GM12878 (cell line): ENCODE data around the gene CCDC85B. TPM values are rescaled to one million over a fixed set of nuclear protein-coding genes. Genes with fewer than 3 reads are reported as not detected.

Experiments used
- ASH2L ChIP-seq: fragments of 300-600, 200-600 bp; sonication (generic); IDR thresholded peaks from 2 replicates; pipeline ENCODE4 v1.6.1; 2017; ENCODE audit warnings: low read depth, mild to moderate bottlenecking, borderline replicate concordance
- BMI1 ChIP-seq: fragments of 450-650 bp; IDR thresholded peaks from 2 replicates; pipeline ENCODE4 v1.6.1; 2016; ENCODE audit warnings: mild to moderate bottlenecking, moderate library complexity, borderline replicate concordance
- CBX5 ChIP-seq: sonication (generic); IDR thresholded peaks from 2 replicates; pipeline ENCODE4 v1.6.1; 2016; ENCODE audit warnings: low read depth, moderate library complexity, mild to moderate bottlenecking, inconsistent platforms
- EP300 ChIP-seq, 2 experiments: fragments of 150-350 bp in 1 of 2; IDR thresholded peaks; 2 replicates each; pipeline ENCODE4 v1.6.1; 2011 to 2012; ENCODE audit warnings: low read depth in 2 of 2, low read length in 2 of 2, borderline replicate concordance in 1 of 2, improper control_type of control experiment in 1 of 2, inconsistent platforms in 1 of 2; ENCODE audit not compliant: control insufficient read depth in 1 of 2
- FOXK2 ChIP-seq: fragments of 450-650 bp; IDR thresholded peaks from 2 replicates; pipeline ENCODE4 v1.6.1; 2017; ENCODE audit warnings: mild to moderate bottlenecking, moderate library complexity
- HCFC1 ChIP-seq: fragments of 150-350 bp; IDR thresholded peaks from 2 replicates; pipeline ENCODE4 v1.6.1; 2014; ENCODE audit warnings: low read length
- IKZF1 ChIP-seq: fragments of 450-650 bp; conservative IDR thresholded peaks from 2 replicates; pipeline ENCODE4 v1.6.1; 2017; ENCODE audit warnings: antibody characterized with exemption, mild to moderate bottlenecking
- NFXL1 ChIP-seq: fragments of 450-650 bp; IDR thresholded peaks from 2 replicates; pipeline ENCODE4 v1.6.1; 2017; ENCODE audit warnings: antibody characterized with exemption, mild to moderate bottlenecking, borderline replicate concordance
- PAX8 ChIP-seq: fragments of 450-650 bp; IDR thresholded peaks from 2 replicates; pipeline ENCODE4 v1.6.1; 2017; ENCODE audit warnings: mild to moderate bottlenecking, moderate library complexity
- POU2F2 ChIP-seq: IDR thresholded peaks from 3 replicates; pipeline ENCODE4 v1.6.1; 2011; ENCODE audit warnings: low read depth, mild to moderate bottlenecking, low read length, borderline replicate concordance
- SMAD5 ChIP-seq: IDR thresholded peaks from 2 replicates; pipeline ENCODE4 v1.6.1; 2016; ENCODE audit warnings: antibody characterized with exemption, low read depth
- SPI1 ChIP-seq: IDR thresholded peaks from 2 replicates; pipeline ENCODE4 v1.6.1; 2011; ENCODE audit warnings: low read depth, mild to moderate bottlenecking, low read length, moderate library complexity, borderline replicate concordance; ENCODE audit not compliant: insufficient read depth
- STAT3 ChIP-seq: IDR thresholded peaks from 2 replicates; pipeline ENCODE4 v1.6.1; 2011; ENCODE audit warnings: low read depth, low read length, improper control_type of control experiment
- WRNIP1 ChIP-seq: IDR thresholded peaks from 2 replicates; pipeline ENCODE4 v1.6.1; 2011; ENCODE audit warnings: low read depth, low read length, improper control_type of control experiment, borderline replicate concordance
- YBX1 ChIP-seq: fragments of 450-650 bp; IDR thresholded peaks from 2 replicates; pipeline ENCODE4 v1.6.1; 2016; ENCODE audit warnings: antibody characterized with exemption
- ZNF217 ChIP-seq: fragments of 450-650 bp; IDR thresholded peaks from 2 replicates; pipeline ENCODE4 v1.6.1; 2017; ENCODE audit warnings: antibody characterized with exemption, mild to moderate bottlenecking
- polyA plus RNA-seq, 11 experiments: library from polyadenylated mRNA; depleted of rRNA in 4 of 11; unstranded in 6 of 11; stranded (reverse) in 5 of 11; fragments of >200 nt; fragmentation: Nextera tagmentation in 4 of 11; fragmentation: Illumina TruSeq in 1 of 11; extraction: Ambion mirVana in 4 of 11; extraction: Trizol in 1 of 11; gene quantifications; 1 replicate in 1 of 11; 2 replicates in 10 of 11; pipeline versions ENCODE4 v1.2.1 to v1.2.3, GENCODE V29; 2011 to 2016; ENCODE audit warnings: inconsistent platforms in 2 of 11, missing spikeins in 2 of 11, low read depth in 1 of 11
- total RNA-seq, 4 experiments: library from RNA; depleted of rRNA in 3 of 4; stranded (reverse); fragments of >200 nt in 3 of 4; fragmentation: Illumina TruSeq in 1 of 4; extraction: Trizol in 1 of 4; gene quantifications; 2 replicates each; pipeline versions ENCODE4 v1.2.1 to v1.2.3, GENCODE V29; 2013 to 2021
- TF ChIP-seq, protein P1 (sequence below): fragments of 450-650 bp; IDR thresholded peaks from 2 replicates; pipeline ENCODE4 v1.6.1; 2017; ENCODE audit warnings: antibody characterized with exemption, mild to moderate bottlenecking, moderate library complexity
- TF ChIP-seq, protein P2 (sequence below): fragments of 450-650 bp; IDR thresholded peaks from 2 replicates; pipeline ENCODE4 v1.6.1; 2017; ENCODE audit warnings: mild to moderate bottlenecking, low read depth, inconsistent platforms; ENCODE audit not compliant: poor library complexity, severe bottlenecking
- TF ChIP-seq, protein P3 (sequence below): fragments of 450-650 bp; IDR thresholded peaks from 2 replicates; pipeline ENCODE4 v1.6.1; 2018; ENCODE audit warnings: mild to moderate bottlenecking, low read depth, moderate library complexity; ENCODE audit not compliant: partially characterized antibody
- TF ChIP-seq, protein P4 (sequence below): fragments of 450-650 bp; IDR thresholded peaks from 2 replicates; pipeline ENCODE4 v1.6.1; 2016; ENCODE audit warnings: mild to moderate bottlenecking

CCDC85B gene
- total and polyA plus RNA-seq, 10 of the 15 experiments (the other 5 are each of a cell fraction or from before 2014, with no cell fraction given) = 0.32 to 114 (median 49.5) TPM

DNA sequence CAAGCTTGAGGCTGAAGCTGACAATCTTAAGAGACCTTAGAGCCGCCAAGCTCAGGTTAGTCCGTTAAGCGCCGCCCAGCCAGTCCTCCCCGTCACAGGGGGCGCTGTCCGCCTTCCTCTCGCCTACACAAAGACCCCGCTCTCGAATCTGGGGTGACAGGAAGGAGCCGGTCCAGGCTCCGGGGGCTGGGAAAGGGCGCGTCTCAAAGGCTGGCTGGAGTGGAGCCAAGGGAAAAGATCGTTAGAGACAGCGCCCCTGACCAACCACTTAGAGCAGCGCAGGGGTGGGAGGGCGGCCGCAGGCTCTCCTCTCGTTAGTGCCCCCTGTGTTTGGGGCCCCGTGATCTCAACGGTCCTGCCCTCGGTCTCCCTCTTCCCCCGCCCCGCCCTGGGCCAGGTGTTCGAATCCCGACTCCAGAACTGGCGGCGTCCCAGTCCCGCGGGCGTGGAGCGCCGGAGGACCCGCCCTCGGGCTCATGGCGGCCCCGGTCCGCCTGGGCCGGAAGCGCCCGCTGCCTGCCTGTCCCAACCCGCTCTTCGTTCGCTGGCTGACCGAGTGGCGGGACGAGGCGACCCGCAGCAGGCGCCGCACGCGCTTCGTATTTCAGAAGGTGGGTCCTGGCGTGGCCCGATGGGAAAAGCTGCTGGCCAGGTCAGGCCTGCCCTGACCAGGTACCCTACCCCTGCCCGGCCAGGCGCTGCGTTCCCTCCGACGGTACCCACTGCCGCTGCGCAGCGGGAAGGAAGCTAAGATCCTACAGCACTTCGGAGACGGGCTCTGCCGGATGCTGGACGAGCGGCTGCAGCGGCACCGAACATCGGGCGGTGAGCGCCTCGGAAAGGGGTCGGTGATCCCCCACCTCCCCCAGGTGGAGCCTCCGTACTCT is 30.0 kb upstream of the CCDC85B start, which contains the start of gene MUS81 (continued):
- TF ChIP-seq PAX8 = no peak
- TF ChIP-seq HCFC1 = peak; percentile 64
- TF ChIP-seq ASH2L = no peak
- no peak for TF ChIP-seq NFXL1
- TF ChIP-seq, protein P1, sequence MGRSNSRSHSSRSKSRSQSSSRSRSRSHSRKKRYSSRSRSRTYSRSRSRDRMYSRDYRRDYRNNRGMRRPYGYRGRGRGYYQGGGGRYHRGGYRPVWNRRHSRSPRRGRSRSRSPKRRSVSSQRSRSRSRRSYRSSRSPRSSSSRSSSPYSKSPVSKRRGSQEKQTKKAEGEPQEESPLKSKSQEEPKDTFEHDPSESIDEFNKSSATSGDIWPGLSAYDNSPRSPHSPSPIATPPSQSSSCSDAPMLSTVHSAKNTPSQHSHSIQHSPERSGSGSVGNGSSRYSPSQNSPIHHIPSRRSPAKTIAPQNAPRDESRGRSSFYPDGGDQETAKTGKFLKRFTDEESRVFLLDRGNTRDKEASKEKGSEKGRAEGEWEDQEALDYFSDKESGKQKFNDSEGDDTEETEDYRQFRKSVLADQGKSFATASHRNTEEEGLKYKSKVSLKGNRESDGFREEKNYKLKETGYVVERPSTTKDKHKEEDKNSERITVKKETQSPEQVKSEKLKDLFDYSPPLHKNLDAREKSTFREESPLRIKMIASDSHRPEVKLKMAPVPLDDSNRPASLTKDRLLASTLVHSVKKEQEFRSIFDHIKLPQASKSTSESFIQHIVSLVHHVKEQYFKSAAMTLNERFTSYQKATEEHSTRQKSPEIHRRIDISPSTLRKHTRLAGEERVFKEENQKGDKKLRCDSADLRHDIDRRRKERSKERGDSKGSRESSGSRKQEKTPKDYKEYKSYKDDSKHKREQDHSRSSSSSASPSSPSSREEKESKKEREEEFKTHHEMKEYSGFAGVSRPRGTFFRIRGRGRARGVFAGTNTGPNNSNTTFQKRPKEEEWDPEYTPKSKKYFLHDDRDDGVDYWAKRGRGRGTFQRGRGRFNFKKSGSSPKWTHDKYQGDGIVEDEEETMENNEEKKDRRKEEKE = no peak
- TF ChIP-seq, protein P2, sequence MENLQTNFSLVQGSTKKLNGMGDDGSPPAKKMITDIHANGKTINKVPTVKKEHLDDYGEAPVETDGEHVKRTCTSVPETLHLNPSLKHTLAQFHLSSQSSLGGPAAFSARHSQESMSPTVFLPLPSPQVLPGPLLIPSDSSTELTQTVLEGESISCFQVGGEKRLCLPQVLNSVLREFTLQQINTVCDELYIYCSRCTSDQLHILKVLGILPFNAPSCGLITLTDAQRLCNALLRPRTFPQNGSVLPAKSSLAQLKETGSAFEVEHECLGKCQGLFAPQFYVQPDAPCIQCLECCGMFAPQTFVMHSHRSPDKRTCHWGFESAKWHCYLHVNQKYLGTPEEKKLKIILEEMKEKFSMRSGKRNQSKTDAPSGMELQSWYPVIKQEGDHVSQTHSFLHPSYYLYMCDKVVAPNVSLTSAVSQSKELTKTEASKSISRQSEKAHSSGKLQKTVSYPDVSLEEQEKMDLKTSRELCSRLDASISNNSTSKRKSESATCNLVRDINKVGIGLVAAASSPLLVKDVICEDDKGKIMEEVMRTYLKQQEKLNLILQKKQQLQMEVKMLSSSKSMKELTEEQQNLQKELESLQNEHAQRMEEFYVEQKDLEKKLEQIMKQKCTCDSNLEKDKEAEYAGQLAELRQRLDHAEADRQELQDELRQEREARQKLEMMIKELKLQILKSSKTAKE = peak; percentile 15
- TF ChIP-seq FOXK2 = no peak
- TF ChIP-seq SPI1 = no peak
- TF ChIP-seq, protein P3, sequence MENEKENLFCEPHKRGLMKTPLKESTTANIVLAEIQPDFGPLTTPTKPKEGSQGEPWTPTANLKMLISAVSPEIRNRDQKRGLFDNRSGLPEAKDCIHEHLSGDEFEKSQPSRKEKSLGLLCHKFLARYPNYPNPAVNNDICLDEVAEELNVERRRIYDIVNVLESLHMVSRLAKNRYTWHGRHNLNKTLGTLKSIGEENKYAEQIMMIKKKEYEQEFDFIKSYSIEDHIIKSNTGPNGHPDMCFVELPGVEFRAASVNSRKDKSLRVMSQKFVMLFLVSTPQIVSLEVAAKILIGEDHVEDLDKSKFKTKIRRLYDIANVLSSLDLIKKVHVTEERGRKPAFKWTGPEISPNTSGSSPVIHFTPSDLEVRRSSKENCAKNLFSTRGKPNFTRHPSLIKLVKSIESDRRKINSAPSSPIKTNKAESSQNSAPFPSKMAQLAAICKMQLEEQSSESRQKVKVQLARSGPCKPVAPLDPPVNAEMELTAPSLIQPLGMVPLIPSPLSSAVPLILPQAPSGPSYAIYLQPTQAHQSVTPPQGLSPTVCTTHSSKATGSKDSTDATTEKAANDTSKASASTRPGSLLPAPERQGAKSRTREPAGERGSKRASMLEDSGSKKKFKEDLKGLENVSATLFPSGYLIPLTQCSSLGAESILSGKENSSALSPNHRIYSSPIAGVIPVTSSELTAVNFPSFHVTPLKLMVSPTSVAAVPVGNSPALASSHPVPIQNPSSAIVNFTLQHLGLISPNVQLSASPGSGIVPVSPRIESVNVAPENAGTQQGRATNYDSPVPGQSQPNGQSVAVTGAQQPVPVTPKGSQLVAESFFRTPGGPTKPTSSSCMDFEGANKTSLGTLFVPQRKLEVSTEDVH = no peak
- no peak for TF ChIP-seq WRNIP1
- TF ChIP-seq BMI1 = no peak
- no peak; the same call in 2 of the 3 replicates for TF ChIP-seq POU2F2
- no peak for TF ChIP-seq YBX1
- peak; percentile 76 for TF ChIP-seq SMAD5
- no peak for TF ChIP-seq CBX5
- TF ChIP-seq IKZF1 = peak; percentile 88
- peak; percentile 64; the same call in 1 of the 2 replicates for TF ChIP-seq ZNF217
- peak in 1 of 2 experiments; percentile 20; a peak in 1 of 4 replicates for TF ChIP-seq EP300 (IDR thresholded peaks at IDR 0.05; ENCODE audit: borderline replicate concordance in 1 of 2, control insufficient read depth in 1 of 2, low read depth in 2 of 2, low read length in 2 of 2)
- TF ChIP-seq STAT3 = no peak
- TF ChIP-seq, protein P4, sequence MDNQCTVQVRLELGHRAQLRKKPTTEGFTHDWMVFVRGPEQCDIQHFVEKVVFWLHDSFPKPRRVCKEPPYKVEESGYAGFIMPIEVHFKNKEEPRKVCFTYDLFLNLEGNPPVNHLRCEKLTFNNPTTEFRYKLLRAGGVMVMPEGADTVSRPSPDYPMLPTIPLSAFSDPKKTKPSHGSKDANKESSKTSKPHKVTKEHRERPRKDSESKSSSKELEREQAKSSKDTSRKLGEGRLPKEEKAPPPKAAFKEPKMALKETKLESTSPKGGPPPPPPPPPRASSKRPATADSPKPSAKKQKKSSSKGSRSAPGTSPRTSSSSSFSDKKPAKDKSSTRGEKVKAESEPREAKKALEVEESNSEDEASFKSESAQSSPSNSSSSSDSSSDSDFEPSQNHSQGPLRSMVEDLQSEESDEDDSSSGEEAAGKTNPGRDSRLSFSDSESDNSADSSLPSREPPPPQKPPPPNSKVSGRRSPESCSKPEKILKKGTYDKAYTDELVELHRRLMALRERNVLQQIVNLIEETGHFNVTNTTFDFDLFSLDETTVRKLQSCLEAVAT = no peak
